Stimulated activated CD4-positive, alpha-beta T cell treated with anti-CD3 and anti-CD28 coated beads, Interleukin-15, amount 100 ng/mL, for 1 hour (primary cell): ENCODE measurements around the gene PRKAR2B.
"Not testable (repeated sequence)": the region's sequence is repeated elsewhere in the genome, so short reads cannot be mapped to it uniquely, and the experiment has no call there.

ENCODE experiments used
- DNase-seq, 2 donors: peaks; one replicate each; pipeline ENCODE4 v3.0.0-alpha.2; 2020; ENCODE audit warnings: low read depth in 1 of 2, low spot score in 1 of 2

PRKAR2B gene

DNA sequence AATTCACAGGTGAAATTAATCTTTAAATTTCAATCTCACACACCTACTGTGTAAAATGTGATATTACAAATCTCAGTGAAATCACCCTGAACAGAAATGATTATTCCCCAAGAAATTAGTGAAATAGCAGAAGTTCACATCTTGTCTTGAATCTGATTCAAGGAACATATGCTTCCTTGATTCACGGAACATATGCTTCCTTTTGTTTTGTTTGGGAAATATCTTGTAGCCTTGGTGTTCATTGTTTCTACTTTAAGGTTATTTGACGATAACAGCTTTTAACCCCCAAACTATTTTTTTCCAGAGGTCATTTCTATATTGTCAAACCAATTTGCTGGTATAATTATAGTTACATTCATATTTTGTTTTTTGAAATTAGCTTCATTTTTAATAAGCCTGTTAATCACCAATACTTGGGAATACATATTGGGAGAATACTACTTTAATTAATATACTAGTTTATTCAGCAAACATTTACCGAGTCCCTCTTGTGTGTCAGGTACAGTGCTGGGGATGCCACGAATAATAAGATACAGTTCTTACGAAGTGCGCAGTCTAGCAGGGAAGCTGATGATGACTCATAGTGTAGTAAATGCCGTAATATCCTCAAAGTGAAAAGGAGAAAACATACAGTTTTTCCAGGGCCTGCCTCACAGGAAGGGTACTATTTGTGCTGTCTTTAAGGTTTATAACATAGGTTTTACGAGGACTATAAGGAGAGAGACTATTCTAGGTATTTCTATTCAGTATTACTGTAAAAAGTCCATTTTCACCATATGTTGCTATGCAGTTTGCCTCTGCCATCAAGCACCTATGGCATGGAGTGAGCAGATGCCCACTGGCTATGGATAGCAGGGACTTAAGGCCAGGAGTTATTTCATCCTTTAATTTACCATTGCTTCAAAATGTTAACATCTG lies 32.5 kb downstream of the PRKAR2B start:
- DNase-seq = no peak

DNA sequence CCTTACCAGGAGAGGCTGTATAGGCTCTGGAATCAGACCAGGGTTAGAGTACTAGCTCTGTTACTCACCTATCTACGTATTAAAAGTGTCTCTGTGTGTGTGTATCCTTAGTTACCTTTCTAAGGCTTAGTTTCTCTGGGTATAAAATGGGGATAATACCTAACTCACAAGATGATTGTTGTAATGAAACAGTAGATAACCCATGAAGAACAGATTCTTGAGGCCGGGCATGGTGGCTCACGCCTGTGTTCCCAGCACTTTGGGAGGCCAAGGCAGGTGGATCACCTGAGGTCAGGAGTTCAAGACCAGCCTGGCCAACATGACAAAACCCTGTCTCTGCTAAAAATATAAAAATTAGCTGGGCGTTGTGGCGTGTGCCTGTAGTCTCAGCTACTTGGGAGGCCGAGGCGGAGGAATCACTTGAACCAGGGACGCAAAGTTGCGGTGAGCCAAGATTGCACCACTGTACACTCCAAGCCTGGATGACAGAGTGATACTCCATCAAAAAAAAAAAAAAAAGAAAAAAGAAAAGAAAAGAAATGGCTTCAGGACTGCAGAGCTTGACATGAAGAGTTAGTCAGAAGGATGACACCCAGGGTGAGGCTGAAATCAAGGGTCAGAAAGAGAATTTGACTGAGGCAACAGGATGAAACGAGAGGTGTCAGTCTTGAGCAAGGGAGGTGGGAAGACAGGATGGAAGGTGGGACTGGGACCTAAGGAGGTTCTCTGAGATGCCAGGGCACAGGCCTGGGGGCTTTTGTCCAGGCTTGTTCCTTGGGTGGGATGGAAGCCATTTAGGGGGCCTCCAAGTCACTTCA lies 33.4 kb downstream of the PRKAR2B start:
- DNase-seq = no peak

DNA sequence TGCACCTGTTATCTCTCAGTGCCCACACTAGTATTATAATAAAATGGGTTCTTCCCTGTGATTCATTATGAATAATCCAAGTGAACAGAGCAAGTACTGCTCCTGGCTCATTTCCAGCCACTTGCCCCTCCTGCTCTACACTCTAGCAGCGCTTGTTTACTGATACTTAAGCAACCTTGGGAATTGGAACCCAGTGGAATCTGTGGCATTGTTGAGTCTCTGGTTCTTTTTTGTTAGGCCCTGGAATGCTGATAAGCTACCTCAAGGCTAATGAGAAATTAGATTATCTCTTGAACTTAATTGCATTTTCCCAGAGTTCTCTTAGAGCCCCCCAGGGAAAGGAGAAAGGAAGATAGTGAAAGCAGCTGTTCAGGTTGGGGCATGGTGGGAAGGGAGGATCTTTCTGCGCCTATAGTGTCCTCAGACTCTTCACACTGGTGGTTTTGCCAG lies 34.0 kb downstream of the PRKAR2B start:
- DNase-seq = no peak

DNA sequence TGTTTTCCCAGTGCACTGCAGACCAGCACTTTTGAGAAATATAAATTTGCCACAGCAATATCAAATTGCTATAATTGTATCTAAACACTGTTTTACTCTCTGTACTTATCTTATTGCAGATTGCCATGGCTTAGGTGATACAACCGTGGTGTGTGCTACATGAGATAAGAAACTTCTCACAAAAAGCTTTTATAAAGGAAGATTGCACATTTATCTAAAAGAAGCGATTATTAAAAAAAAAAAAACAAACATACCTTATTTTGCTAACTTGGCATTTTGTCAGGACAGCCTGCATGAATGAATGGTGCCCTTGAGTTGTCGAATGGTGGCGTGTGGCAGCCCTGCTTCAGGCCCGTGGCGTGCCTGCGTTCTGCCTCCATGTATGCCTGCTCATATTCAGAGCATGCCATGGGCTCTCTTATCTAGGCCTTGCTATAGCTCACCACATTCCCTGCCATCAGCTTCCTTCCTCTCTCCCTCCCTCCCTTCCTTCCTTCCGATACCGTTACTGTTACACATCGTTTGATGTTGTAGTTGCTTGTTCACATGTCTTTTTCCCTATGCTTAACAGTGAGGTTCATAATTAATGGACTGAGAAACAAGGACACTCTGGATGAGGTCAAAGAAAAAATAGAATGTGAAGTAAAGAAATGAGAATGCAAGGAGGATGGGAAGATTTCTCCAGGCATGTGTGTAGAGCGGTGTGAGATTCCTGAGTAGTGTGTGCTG lies 34.9 kb downstream of the PRKAR2B start:
- no peak for DNase-seq

DNA sequence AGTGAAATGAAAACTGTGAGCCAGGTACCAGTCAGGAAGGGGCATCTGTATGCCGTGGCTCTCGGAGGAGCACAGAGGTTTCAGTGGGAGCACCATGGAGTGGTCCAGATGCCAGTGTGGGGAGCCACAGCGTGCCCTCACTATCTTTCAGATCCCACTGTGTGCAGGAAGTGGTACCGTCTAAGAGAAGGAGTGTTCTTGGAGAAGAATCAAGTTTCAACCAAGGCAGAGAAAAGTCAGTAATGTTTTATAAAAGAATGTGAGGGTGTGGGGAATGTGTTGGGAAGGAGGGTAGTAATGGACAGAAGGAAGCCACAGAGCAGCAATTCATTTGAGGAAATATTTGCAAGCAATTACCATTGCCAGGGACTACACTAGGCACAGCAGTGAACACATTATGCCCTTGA lies 35.6 kb downstream of the PRKAR2B start:
- DNase-seq = no peak

DNA sequence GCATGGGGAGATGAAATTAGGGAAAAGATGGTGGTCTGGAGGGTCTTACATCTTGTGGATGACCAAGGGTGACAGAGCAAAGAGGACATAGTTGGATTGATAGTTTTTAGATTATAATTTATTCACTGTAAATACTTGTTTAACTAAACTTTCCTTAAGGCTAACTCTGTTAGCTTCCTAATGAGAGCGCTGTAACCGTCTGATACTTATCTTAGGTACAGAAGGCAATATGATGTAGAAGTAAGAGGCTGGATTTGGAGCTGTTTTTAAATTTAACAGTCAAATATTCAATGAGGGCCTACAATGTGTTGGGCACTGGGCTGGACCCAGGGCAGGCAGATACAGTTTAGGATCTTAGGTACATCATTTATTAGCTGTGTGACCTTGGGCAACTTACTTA lies 36.0 kb downstream of the PRKAR2B start:
- DNase-seq = no peak

DNA sequence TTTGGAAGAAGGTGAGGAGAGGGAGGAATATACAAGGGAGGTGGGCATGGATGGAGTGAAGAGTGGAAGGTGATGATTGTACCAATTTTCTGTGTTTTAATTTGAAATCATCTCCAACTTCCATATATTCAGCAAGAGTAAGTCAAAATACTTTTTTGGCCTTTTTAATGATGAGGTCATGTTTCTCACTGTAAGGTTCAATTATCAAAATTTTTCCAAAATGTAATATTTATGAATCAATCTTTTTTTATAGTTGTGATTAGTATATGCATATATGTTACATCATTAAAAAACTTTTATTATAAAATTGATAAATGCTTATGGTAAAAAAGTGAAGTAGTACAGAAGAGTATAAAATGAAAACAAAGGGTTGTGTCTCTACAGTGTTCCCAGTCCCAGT lies 40.7 kb downstream of the PRKAR2B start:
- DNase-seq = no peak

DNA sequence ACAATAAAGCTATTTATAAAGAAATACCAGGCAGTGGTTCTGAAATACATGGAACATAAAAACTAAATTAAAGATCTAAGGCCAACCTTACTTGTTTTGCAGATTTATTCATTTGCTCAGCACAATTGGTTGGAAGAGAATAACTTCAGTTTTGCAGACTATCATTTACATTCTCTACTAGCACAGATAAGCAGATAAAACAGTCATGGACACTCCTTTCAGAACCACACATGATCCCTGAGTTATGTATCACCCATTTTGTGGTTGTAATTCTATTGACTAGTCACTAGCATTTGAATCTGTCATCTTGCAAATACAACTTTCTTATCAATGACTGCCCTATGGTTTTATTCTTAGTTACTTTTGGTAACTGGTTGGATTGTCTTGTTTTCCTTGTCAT lies 45.1 kb downstream of the PRKAR2B start:
- no peak for DNase-seq

DNA sequence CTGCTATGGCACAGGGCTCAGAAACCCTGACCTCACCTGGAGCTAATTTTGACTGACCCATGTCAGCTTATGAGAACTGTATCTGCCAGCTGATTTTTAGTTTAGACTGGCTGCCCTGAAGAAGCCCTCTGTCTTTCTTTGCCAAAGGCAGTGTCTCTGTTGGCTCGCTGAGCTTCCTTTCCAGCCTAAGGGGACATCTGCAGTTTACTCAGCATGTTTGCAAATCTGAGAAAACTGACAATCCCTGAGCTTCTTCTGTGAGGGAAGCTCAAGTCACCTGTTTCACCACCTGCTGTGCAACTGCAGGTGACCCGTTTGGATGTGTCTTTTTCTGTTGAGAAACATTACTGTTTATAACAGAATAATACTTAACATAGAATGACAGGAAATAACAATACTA lies 46.0 kb downstream of the PRKAR2B start:
- no peak for DNase-seq

DNA sequence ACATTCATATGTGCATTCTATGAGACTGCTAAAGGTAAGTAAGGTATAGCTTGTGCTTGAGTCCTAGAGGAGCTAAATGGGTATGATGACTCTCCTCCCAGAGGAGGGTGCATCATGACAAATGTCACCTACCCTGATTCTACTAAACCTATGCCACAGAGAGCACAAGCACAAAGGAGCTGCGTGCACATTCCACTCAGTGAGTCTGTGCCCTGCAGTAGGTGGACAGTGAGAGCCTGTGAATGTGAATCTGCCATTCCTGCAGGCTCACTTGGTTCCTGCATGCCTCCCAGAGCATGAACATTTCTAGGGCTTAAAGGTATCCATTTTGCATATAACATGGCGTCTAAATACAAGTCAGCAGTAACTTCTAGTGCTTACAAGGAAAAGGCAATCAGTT lies 46.8 kb downstream of the PRKAR2B start:
- DNase-seq = no peak

DNA sequence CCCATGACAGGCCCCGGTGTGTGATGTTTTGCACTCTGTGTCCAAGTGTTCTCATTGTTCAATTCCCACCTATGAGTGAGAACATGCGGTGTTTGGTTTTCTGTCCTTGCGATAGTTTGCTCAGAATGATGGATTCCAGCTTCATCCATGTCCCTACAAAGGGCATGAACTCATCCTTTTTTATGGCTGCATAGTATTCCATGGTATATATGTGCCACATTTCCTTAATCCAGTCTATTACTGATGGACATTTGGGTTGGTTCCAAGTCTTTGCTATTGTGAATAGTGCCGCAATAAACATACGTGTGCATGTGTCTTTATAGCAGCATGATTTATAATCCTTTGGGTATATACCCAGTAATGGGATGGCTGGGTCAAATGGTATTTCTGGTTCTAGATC lies 49.2 kb downstream of the PRKAR2B start:
- not testable (repeated sequence) for DNase-seq

DNA sequence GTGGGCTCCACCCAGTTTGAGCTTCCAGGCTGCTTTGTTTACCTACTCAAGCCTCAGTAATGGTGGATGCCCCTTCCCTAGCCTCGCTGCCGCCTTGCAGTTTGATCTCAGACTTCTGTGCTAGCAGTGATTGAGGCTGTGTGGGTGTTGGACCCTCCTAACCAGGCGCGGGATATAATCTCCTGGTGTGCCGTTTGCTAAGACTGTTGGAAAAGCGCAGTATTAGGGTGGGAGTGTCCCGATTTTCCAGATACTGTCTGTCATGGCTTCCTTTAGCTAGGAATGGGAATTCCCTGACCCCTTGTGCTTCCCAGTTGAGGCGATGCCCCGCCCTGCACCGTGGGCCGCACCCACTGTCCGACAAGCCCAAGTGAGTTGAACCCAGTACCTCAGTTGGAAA lies 54.6 kb downstream of the PRKAR2B start:
- not testable (repeated sequence) for DNase-seq

DNA sequence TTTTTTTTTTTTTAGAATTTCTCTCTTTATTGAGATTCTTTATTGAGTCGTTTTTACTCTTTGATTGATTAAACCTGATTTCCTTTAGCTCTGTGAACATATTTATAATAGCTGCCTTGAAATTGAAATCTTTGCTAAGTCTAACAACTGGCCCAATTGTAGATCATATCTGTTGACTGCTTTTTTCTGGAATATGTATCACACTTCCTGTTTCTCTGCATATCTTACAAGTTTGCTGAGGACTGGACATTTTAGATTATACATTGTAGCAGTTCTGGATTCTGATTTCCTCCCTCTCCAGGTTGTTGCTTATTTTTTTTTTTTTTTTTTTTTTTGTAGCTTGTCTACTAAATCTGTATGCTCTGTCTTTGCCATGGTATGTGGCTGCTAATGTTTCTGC lies 56.3 kb downstream of the PRKAR2B start:
- no peak for DNase-seq

DNA sequence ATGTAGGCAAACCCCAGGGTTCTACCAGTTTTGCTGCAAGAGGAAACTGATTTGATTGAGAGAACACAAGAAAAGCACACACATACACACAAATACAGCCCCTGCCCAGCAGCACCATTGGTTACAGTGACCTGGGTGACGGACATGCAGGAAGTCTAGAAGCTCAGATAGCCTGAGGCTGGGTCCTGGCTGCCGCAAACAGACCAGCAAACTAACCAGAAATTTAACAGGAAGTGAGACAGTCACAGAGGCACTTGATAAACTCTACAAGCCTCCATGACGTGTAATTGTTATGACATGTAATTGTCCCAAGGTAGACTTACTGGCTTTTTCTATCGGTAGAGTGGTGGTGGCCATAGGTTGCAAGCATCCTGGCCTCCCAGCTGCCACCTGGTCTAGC lies 58.9 kb downstream of the PRKAR2B start:
- DNase-seq = no peak

DNA sequence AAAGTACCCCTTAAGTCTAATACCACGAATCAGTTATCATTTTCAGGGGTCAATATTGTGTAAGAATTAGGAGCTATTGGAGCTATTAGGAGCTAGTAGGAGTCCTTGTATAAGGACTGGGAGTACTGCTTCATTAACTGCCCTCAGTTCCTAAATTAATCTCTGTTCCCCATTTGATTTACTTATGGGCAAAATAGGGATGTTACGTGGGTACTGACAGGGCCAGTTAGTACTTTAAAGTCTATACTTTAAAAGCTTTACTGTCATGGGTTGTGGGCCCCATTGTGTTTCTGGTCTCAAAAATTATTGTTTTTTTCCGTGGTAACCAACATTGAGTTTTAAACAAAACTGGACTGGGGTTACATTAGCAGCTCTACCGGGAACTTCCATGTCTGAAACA lies 60.3 kb downstream of the PRKAR2B start:
- DNase-seq = no peak

DNA sequence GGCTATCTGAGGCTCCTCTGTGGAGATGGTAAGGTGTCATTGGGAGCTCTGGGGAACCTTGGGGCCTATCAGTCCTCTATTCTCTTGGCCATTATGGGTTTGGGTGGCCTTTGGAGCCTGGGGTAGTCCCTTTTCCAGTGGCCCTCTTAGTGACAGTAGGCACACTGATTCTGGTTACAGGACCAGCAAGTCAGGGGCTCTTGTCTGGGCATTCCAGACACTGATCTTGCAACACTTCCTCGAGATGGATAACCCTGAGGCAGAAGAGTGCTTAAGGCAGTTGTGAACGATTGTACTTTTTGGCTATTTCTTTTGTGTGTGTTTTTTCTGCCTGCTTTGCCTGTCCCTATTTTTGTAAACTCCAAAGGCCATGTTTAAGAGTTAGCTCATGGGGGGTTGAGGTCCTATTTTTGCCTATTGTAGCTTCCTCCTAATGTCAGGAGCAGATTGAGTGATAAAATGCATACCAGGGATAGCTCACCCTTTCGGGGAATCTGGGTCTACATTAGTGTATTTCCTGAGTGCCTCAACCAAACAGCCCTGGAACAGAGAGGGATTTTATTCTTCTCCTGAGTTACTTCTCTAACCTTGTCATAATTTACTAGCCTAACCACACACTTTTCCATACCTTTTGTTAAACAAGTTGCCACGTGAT lies 61.2 kb downstream of the PRKAR2B start:
- DNase-seq = no peak

DNA sequence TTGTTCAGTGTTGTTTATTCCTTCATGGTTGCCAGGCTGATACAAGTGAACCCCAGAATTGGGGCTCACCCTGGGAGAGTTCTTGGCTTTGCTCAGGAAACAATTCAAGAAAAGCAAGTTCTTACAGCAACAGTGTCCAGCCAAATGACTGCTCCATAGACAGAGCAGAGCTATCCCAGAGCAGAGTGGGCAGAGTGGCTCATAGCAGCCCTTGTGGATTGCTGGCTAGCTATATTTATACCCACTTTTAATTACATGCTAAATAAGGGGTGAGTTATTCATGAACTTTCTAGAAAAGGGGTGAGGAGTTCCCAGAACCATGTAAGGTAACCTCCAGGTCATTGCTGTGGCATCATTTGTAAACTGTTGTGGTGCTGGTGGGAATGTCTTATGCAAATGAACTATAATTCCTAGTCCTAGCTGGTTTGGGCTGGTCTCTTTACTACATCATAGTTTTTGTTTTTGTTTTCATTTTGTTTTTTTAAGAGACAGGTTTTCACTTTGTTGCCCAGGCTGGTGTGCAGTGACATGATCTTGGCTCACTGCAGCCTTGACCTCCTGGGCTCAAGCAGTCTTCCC lies 64.4 kb downstream of the PRKAR2B start:
- no peak for DNase-seq

DNA sequence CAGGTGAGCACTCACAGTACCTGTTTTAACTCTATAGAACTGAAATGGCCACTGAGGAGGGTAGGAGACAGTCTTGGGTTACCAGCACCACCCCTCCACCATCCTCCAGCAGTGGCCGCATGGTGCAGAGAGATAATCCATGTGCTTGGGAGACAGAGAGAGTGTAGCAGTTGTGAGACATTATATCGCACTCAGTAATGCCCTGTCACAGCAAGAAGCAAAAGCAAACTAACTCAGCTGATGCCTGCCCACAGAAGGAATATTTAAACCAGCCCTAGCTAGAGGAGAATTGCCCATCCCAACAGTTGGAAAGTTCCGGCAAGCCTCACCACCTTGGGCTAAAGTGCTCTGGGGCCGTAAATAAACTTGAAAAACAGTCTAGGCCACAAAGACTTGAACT lies 65.5 kb downstream of the PRKAR2B start:
- DNase-seq = no peak

DNA sequence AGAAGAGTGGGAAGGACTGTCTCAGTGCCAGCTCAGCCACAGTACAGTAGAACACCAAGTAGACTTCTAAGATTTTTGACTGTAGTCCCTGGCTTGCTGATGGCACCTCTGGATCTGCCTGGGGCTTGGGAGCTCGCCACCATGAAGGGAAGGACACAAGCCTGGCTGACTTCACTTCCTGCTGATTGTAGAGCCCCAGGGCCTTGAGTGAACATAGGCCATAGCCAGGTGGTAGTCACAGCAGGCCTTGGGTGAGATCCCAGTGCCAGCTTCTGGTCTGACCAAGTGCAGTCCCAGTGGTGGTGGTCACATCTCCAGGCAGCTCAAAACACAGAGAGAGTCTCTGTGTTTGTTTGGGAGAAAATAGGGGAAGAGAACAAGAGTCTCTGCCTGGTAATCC lies 66.7 kb downstream of the PRKAR2B start:
- no peak for DNase-seq

DNA sequence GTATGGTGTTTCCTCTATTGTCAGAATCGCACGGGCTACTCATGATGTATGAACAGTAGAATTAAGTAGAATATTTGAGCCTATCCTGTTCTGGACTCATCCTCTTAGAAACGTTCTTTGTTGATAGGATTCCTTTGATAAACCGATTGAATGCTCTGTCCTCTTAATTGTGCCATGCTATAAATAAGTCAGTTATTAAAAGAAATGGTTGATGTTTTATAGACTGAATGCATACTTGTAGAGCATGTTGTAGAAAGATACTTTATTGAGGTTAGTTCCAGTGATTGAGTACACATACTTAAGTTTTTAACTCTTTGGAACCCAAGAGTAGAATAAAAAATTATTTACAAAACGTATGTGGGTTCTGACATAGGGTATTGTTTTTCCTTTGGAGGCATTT lies 69.4 kb downstream of the PRKAR2B start:
- no peak for DNase-seq

DNA sequence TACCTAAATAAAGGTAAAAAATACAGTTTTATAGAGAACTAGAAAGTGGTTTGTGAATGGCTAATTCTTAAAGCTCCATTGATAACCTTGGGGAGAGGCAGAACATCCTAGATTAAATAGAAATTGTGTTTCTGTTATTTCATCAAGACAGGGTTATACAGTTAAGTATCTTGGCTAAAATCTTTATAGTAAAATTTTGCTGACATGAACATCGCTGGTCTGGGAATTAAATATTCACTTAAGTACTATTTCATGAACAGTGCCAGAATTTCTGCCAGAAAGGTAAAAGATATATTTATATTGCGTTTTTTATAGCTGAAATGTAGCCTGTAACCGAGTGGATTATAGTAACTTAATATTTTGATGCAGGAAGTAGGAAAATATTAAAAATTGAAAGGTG lies 70.6 kb downstream of the PRKAR2B start:
- DNase-seq = no peak
